ENCODE data around the gene SLC2A4.

SLC2A4 gene

GRCh38 chr17:7308625-7309433 lies 27.3 kb downstream of the SLC2A4 start:
- H3K27ac ChIP-seq (ENCODE audit: low read depth, low read length) = peak overlapping the region; percentile 98
- H3K4me1 ChIP-seq (ENCODE audit: control insufficient read depth, insufficient read depth, low read length, unreplicated experiment) = peaks cover 34% of the 10 kb centered on the region
- H3K27me3 ChIP-seq (ENCODE audit: insufficient read depth, low read length) = no peaks in the 10 kb centered on the region
- H3K4me3 ChIP-seq (ENCODE audit: low read depth, low read length) = peak overlapping the region; percentile 96
- peaks cover 52% of the 10 kb centered on the region for H3K79me2 ChIP-seq (ENCODE audit: control insufficient read depth, insufficient read depth, low read length, unreplicated experiment)
- H3K36me3 ChIP-seq (ENCODE audit: insufficient read depth, low read length) = peaks cover 31% of the 10 kb centered on the region
- no peak overlapping the region for H2AFZ ChIP-seq (ENCODE audit: low read length, unreplicated experiment)

DNA sequence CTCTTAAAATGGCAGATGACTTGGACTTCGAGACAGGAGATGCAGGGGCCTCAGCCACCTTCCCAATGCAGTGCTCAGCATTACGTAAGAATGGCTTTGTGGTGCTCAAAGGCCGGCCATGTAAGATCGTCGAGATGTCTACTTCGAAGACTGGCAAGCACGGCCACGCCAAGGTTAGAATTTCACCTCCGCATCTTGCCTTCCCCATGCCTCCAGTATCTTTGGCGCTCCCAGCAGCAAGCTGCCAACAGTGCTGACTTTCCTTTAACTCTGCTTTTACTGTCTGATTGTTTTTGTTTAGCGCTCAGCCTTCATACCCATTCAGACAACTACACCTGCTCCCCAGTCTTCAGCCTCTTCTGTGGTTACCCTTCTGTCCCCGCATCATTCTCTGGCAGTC lies 28.1 kb downstream of the SLC2A4 start:
- Histone ChIP-seq H3K79me2 (ENCODE audit: control insufficient read depth, insufficient read depth, low read length, unreplicated experiment) (peaks cover 57% of the 10 kb centered on the region), H3K36me3 (ENCODE audit: insufficient read depth, low read length) (peaks cover 31% of the 10 kb centered on the region), H3K4me1 (ENCODE audit: control insufficient read depth, insufficient read depth, low read length, unreplicated experiment) (peaks cover 40% of the 10 kb centered on the region), H3K27me3 (ENCODE audit: insufficient read depth, low read length) (no peaks in the 10 kb centered on the region), H3K4me3 (ENCODE audit: low read depth, low read length) (peak overlapping the region; percentile 96), H3K27ac (ENCODE audit: low read depth, low read length) (peak overlapping the region; percentile 98; the same call in 1 of the 2 replicates), H2AFZ (ENCODE audit: low read length, unreplicated experiment) (no peak overlapping the region)

DNA sequence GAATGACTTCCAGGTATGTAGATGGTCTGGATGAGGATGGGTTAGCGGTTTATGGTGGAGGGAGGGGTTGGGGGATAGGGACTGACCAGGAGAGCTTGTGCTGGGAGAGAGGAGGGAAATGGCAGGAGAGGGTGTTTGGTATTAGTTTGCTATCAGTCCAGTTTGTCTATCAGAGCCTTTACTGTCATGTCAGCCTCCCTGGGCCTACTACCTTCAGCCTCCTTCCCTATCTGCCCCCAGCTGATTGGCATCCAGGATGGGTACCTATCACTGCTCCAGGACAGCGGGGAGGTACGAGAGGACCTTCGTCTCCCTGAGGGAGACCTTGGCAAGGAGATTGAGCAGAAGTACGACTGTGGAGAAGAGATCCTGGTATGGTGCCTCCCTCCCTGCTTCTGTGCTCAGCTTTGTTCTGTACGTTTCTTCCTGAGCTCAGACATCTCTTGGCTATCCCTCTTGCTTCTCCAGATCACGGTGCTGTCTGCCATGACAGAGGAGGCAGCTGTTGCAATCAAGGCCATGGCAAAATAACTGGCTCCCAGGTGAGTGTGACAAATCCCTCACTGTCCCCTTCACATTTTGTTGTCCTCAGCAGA lies 29.7 kb downstream of the SLC2A4 start:
- Histone ChIP-seq H3K79me2 (ENCODE audit: control insufficient read depth, insufficient read depth, low read length, unreplicated experiment) (peaks cover 57% of the 10 kb centered on the region), H3K27ac (ENCODE audit: low read depth, low read length) (0 out of 2 replicates have a peak overlapping the region, but pooled peaks have one; percentile 20), H3K36me3 (ENCODE audit: insufficient read depth, low read length) (peaks cover 31% of the 10 kb centered on the region)

GRCh38 chr17:7312432-7313087 lies 31.0 kb downstream of the SLC2A4 start:
- peaks cover 56% of the 10 kb centered on the region for H3K79me2 ChIP-seq (ENCODE audit: control insufficient read depth, insufficient read depth, low read length, unreplicated experiment)

More for the DNA sequence above, 29.7 kb downstream of the SLC2A4 start:
- H2AFZ ChIP-seq (ENCODE audit: low read length, unreplicated experiment) = no peak overlapping the region
- peaks cover 46% of the 10 kb centered on the region for H3K4me1 ChIP-seq (ENCODE audit: control insufficient read depth, insufficient read depth, low read length, unreplicated experiment)
- no peaks in the 10 kb centered on the region for H3K27me3 ChIP-seq (ENCODE audit: insufficient read depth, low read length)
- H3K4me3 ChIP-seq (ENCODE audit: low read depth, low read length) = no peak overlapping the region

DNA sequence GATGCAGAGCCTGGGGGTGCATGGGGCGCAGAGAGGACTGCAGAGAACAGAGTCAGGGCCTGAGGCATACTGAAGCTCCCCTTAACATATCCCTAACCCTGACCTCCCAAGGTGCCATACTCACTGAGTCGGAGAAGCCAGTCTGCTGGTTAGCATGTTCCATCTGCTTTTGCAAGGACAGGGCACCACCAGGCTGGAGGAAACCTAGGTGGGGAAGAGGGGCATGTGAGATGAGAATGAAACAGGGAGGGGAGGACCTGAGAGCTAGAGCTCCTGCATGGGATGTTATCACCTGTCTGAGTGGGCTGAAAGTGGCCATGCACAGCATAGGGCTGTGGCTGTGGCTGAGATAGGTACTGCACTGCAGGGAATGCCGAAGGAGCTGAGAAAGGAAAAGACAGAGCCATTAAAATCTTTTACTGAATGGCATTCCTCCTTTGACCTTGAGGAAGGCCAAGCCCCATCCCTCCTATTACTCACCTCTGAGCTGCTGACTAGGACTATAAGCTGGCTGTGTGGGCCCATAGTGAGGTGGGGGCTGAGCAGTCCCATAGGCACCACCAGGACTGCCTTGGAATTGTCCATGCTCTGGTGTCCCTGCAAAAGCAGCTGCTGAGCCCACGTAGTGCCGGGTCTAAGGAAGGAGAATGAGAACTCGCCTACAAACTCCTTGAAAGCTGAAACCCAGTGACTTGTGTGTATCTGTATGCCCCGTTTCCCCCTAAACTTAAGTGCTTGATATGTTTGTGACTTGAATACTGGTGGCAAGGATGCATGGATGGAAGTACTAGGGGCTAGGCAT lies 31.8 kb downstream of the SLC2A4 start:
- Histone ChIP-seq H3K79me2 (ENCODE audit: control insufficient read depth, insufficient read depth, low read length, unreplicated experiment) (peaks cover 49% of the 10 kb centered on the region), H3K27ac (ENCODE audit: low read depth, low read length) (0 out of 2 replicates have a peak overlapping the region, but pooled peaks have one; percentile 14), H3K4me1 (ENCODE audit: control insufficient read depth, insufficient read depth, low read length, unreplicated experiment) (peaks cover 47% of the 10 kb centered on the region), H2AFZ (ENCODE audit: low read length, unreplicated experiment) (no peak overlapping the region), H3K27me3 (ENCODE audit: insufficient read depth, low read length) (no peaks in the 10 kb centered on the region), H3K4me3 (ENCODE audit: low read depth, low read length) (peak overlapping the region; percentile 92), H3K36me3 (ENCODE audit: insufficient read depth, low read length) (peaks cover 31% of the 10 kb centered on the region)

More at GRCh38 chr17:7312432-7313087, 31.0 kb downstream of the SLC2A4 start:
- peaks cover 47% of the 10 kb centered on the region for H3K4me1 ChIP-seq (ENCODE audit: control insufficient read depth, insufficient read depth, low read length, unreplicated experiment)
- H2AFZ ChIP-seq (ENCODE audit: low read length, unreplicated experiment) = no peak overlapping the region
- H3K36me3 ChIP-seq (ENCODE audit: insufficient read depth, low read length) = peaks cover 31% of the 10 kb centered on the region
- H3K27ac ChIP-seq (ENCODE audit: low read depth, low read length) = no peak overlapping the region
- no peaks in the 10 kb centered on the region for H3K27me3 ChIP-seq (ENCODE audit: insufficient read depth, low read length)
- H3K4me3 ChIP-seq (ENCODE audit: low read depth, low read length) = no peak overlapping the region

DNA sequence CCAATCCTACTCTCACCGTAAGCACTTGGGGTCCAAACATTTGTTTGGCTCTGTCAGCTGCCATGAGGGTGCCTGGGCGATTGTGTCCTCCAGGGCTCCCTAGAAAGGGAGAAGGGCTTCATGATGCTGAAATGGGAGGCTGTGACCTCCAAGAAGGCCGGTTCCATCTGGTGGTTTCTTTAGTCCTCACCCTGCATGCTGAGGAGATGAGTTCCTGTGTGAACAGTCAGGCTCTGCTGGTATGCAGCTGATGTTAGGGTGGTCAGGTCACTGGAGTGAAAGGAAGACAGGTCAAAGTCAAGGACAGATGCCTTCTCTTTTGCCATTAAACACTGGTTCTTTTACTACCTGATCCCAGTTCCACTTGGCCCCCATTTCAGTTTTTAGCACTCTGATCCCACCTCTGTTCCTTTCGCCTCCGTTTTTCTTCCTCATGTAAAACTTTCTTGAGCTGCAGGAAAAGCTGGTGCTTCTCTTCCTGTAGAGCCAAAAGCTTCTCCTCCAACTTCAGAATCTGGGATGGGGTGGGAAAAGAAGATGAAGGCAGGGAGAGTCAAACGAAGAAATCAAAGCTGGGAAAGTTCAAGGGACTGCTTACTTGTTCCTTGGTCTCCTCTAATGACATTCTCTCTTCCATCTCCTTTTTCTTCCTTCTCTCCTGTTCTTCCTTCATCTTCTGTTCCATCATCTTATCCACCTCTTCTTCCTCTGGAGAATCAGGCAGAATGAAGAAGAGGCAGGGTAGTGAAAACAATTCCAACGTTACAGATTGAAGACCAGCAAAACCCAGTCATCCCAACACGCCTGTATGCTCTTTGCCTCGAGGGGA lies 32.6 kb downstream of the SLC2A4 start:
- no peak overlapping the region for H2AFZ ChIP-seq (ENCODE audit: low read length, unreplicated experiment)
- H3K27ac ChIP-seq (ENCODE audit: low read depth, low read length) = peak overlapping the region; percentile 78
- H3K4me3 ChIP-seq (ENCODE audit: low read depth, low read length) = peak overlapping the region; percentile 92
- no peaks in the 10 kb centered on the region for H3K27me3 ChIP-seq (ENCODE audit: insufficient read depth, low read length)
- H3K36me3 ChIP-seq (ENCODE audit: insufficient read depth, low read length) = peaks cover 31% of the 10 kb centered on the region
- peaks cover 46% of the 10 kb centered on the region for H3K4me1 ChIP-seq (ENCODE audit: control insufficient read depth, insufficient read depth, low read length, unreplicated experiment)
- H3K79me2 ChIP-seq (ENCODE audit: control insufficient read depth, insufficient read depth, low read length, unreplicated experiment) = peaks cover 41% of the 10 kb centered on the region

DNA sequence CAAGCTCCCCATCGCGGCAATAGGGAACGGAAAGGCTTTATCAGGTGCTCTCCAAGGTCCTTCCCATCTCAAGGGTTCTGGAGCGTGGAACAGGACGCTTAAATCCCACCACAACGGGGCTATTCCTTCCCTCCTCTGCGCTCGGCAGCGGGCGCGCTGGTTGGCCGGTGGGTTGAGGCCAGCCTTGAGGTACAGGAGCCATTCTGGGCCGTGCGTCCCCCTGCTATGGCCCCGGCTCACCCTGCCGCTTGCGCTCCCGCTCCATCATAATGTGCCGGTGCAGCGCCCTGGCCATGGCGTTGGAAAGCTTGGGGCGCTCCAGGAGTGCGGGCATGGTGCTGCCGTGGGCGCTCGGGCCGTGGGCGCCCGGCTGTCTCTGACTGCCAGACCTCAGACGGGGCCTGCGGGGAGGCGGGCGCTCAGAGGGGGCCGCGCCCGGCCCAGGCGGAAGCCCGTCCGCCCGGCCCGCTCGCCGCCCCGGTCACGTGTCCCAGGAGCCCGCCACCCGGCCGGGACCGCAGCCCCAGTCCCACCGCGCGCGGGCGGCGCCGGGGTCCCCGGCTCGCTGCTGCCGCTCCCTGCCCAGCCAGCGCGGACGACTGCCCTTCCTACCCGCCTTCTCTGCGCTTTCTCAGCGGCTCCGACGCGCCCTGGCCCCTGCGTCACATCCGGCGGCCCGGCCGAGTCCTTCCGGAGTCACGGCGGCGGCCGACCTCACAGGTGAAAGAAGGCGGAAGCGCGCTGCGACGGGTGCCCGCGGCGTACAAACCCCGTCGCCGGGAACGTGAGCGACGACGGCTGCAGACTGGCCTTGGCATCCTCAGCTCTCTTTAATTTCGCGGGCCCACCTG lies 33.4 kb downstream of the SLC2A4 start, which contains the start of gene GPS2:
Gene GPS2, minus strand, starts transcription at position 642 of the 851 bp plus-strand sequence. Its CDS starts 308 bp downstream, at position 334.
- peaks cover 32% of the 10 kb centered on the region for H3K79me2 ChIP-seq (ENCODE audit: control insufficient read depth, insufficient read depth, low read length, unreplicated experiment)
- H3K4me3 ChIP-seq (ENCODE audit: low read depth, low read length) = peak within 1 kb of the TSS; percentile 92
- peaks cover 27% of the 10 kb centered on the region for H3K36me3 ChIP-seq (ENCODE audit: insufficient read depth, low read length)
- H2AFZ ChIP-seq (ENCODE audit: low read length, unreplicated experiment) = peak within 1 kb of the TSS; percentile 12
- peaks cover 38% of the 10 kb centered on the region for H3K4me1 ChIP-seq (ENCODE audit: control insufficient read depth, insufficient read depth, low read length, unreplicated experiment)
- H3K27ac ChIP-seq (ENCODE audit: low read depth, low read length) = peak within 1 kb of the TSS; percentile 78
- H3K27me3 ChIP-seq (ENCODE audit: insufficient read depth, low read length) = no peaks in the 10 kb centered on the region

DNA sequence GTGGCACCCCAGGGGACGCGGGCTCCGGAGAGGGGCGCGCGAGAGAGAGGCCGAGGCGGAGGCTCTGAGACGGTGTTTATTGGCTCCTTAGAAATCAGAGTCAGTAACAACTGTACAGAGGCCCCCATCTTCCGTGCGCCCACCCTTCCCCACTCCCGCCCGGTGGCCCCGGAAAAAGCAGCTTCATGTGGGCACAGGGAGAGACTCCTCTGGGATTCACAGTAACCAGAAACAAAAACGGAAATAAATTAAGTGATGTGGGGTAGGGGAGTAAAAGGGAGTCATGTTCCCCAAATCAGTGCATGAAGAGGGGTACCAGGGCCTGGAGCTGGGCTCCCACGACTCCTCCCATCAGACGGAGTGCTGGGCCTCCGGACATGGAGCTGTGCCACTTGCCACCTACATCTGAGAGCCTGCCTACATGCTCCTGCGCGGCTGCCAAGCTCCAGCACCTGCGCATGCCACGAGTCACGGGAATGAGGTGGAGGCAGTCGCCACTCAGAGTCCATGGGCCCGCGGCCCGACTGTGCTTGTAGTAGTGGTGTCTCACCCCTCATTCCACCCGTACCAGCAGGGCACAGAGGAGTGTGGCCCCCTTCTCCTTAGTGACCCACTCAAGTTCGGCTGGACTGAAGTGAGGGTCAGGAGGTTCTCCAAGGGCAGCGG lies 34.2 kb downstream of the SLC2A4 start:
- Histone ChIP-seq H3K4me1 (ENCODE audit: control insufficient read depth, insufficient read depth, low read length, unreplicated experiment) (peaks cover 30% of the 10 kb centered on the region), H2AFZ (ENCODE audit: low read length, unreplicated experiment) (peak overlapping the region; percentile 12), H3K79me2 (ENCODE audit: control insufficient read depth, insufficient read depth, low read length, unreplicated experiment) (peaks cover 25% of the 10 kb centered on the region), H3K4me3 (ENCODE audit: low read depth, low read length) (peak overlapping the region; percentile 92), H3K36me3 (ENCODE audit: insufficient read depth, low read length) (peaks cover 25% of the 10 kb centered on the region), H3K27me3 (ENCODE audit: insufficient read depth, low read length) (no peaks in the 10 kb centered on the region), H3K27ac (ENCODE audit: low read depth, low read length) (peak overlapping the region; percentile 78)

Measured in ACC112 (cell line).